ENCODE measurements around the gene AP1AR.

The AP1AR gene

GRCh38 chr4:112312610-112313239 is 81.1 kb downstream of the AP1AR start:
- no peak for DNase-seq (ENCODE audit: low read depth, low spot score)

DNA sequence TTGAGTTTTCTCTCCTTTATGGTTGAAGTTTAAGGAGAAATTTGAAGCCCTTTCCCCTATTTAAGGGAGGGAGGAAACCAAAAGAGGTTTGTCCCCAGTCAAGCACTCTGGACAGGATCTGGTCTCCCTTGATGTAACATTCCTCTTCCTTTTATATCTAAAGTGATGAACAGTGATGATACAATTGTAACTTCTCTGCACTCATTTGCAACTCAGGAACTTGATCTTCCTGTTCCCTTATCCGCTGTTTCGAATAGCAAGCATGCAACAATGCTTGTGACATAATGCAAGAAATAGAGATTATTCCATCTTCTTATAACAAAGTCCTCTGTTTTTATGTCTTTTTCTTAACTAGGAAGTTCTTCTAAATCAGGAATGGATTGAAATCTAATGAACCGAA is 83.9 kb downstream of the AP1AR start:
- DNase-seq (ENCODE audit: low read depth, low spot score), result no peak

GRCh38 chr4:112316360-112316759 is 84.8 kb downstream of the AP1AR start:
- DNase-seq (ENCODE audit: low read depth, low spot score), result no peak

DNA sequence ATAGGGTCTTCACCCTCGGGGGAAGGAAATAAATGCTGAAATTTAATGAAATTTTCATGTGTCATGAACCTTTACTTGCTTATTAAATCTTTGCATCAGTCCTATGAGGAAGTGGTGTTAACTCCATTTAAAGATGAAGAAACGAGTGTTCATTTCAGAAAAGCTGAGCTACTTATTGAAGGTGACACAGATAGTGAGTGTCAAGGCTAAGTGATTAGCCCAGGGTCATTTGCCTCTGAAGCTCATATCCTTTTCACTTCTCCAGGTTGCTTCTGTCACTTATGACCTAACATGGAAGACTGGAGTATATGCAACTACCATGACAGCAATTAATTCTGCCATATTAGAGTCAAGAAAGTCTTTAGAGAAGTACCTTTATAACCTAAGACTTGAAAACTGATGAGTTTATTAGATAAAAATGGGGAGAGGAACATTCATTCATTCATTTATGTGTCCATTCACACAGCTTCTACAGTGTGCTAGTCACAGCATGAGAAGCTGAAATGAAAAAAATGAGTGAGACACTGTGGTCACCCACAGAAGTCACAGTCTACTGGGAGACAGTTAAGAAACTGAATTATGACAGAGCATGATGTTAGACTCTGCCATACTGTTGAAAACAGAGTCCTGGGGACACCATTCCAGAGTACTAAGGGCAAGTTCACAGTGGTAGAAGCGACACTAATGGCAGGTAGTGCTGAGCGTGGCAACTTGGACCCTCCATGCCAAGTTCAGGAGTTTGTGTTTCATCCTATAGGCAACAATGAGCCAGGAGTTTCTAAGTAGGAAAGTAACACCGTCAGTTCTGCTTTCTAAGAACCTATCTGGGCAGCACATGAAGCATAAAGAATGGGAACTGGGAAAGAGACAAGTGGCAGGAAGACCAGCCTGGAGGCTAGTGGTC is 86.9 kb downstream of the AP1AR start:
- DNase-seq (ENCODE audit: low read depth, low spot score), result no peak
